ENCODE data around the gene FBXL14. TPM values are rescaled to one million over a fixed set of nuclear protein-coding genes. Genes with fewer than 3 reads are reported as not detected.

FBXL14 gene
- total RNA-seq, 1 experiment from 2014 or later = 19.3 TPM

DNA sequence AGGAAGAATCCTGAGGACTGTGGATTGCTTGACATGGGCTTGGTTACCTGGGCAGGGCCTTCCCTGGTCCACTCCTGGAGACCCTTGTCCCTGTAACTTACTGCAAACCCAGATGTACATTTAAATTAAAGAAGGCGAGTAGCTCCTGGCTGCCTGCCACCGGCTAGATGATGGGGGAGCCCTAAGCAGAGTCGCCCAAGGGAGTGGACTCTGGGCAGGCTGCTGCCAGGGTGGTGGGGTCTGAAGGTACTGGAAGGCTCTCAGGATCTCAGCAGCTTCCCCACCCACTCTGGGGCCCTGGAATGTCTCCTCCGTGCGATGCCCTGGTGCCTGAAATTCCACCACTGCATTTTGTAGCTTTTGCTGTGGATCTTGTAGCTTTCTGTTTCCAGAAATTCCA, 74.7 kb downstream of the FBXL14 start:
- CTCF ChIA-PET = no interaction called here
- POLR2A ChIA-PET (ENCODE audit: low non-redundant PET) = no interaction called here
- no peak overlapping the region for H3K4me3 ChIP-seq (ENCODE audit: low read depth, low read length, poor library complexity, severe bottlenecking)
- H3K9me3 ChIP-seq (ENCODE audit: low read depth, low read length, poor library complexity, severe bottlenecking) = peaks cover 3% of the 10 kb centered on the region
- no peak overlapping the region for H3K27ac ChIP-seq (ENCODE audit: low read depth, low read length, poor library complexity, severe bottlenecking)
- no peaks in the 10 kb centered on the region for H3K36me3 ChIP-seq (ENCODE audit: insufficient read depth, low read length, poor library complexity, severe bottlenecking)
- no peak for TF ChIP-seq EZH2 (IDR thresholded peaks at IDR 0.05; ENCODE audit: borderline replicate concordance, low read depth, low read length, poor library complexity, severe bottlenecking)
- TF ChIP-seq, protein P1, sequence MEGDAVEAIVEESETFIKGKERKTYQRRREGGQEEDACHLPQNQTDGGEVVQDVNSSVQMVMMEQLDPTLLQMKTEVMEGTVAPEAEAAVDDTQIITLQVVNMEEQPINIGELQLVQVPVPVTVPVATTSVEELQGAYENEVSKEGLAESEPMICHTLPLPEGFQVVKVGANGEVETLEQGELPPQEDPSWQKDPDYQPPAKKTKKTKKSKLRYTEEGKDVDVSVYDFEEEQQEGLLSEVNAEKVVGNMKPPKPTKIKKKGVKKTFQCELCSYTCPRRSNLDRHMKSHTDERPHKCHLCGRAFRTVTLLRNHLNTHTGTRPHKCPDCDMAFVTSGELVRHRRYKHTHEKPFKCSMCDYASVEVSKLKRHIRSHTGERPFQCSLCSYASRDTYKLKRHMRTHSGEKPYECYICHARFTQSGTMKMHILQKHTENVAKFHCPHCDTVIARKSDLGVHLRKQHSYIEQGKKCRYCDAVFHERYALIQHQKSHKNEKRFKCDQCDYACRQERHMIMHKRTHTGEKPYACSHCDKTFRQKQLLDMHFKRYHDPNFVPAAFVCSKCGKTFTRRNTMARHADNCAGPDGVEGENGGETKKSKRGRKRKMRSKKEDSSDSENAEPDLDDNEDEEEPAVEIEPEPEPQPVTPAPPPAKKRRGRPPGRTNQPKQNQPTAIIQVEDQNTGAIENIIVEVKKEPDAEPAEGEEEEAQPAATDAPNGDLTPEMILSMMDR (conservative IDR thresholded peaks at IDR 0.05; ENCODE audit: low read depth, low read length) = no peak
- H3K27me3 ChIP-seq (replicated peaks; ENCODE audit: insufficient read depth, low read depth, low read length, poor library complexity) = no peaks in the 10 kb centered on the region
- BruUV-seq (replicated peaks) = no TSS peak
- peaks cover 4% of the 10 kb centered on the region for H3K4me1 ChIP-seq (ENCODE audit: insufficient read depth, low read length, poor library complexity, severe bottlenecking)
- no peak for DNase-seq (ENCODE audit: low spot score)
- intact Hi-C loops (cut with micrococcal nuclease; ENCODE audit: unreplicated experiment) = loop anchor here (5.0 kb wide), 1 partner anchor 58 kb away; no protein-coding TSS in a partner anchor

GRCh38 chr12:1518591-1519516, 75.5 kb downstream of the FBXL14 start:
- no TSS peak for BruUV-seq (replicated peaks)
- peaks cover 3% of the 10 kb centered on the region for H3K4me1 ChIP-seq (ENCODE audit: insufficient read depth, low read length, poor library complexity, severe bottlenecking)
- POLR2A ChIA-PET (ENCODE audit: low non-redundant PET) = no interaction called here

GRCh38 chr12:1517734-1518525, 76.5 kb downstream of the FBXL14 start:
- CTCF ChIA-PET = interaction anchor here (0.6 to 1.0 kb wide), 5 partner anchors 15 to 400 kb away, joined by 3 to 5 read pairs (median 4); no protein-coding TSS in a partner anchor
- H3K9me3 ChIP-seq (ENCODE audit: low read depth, low read length, poor library complexity, severe bottlenecking) = peaks cover 3% of the 10 kb centered on the region
- no peaks in the 10 kb centered on the region for H3K27me3 ChIP-seq (replicated peaks; ENCODE audit: insufficient read depth, low read depth, low read length, poor library complexity)
- DNase-seq (ENCODE audit: low spot score) = no peak
- intact Hi-C loops (cut with micrococcal nuclease; ENCODE audit: unreplicated experiment) = loop anchor here (5.0 kb wide), 1 partner anchor 59 kb away; no protein-coding TSS in a partner anchor
- POLR2A ChIA-PET (ENCODE audit: low non-redundant PET) = no interaction called here
- no peaks in the 10 kb centered on the region for H3K36me3 ChIP-seq (ENCODE audit: insufficient read depth, low read length, poor library complexity, severe bottlenecking)
- no peaks in the 10 kb centered on the region for H3K4me1 ChIP-seq (ENCODE audit: insufficient read depth, low read length, poor library complexity, severe bottlenecking)
- no peak overlapping the region for H3K4me3 ChIP-seq (ENCODE audit: low read depth, low read length, poor library complexity, severe bottlenecking)
- H3K27ac ChIP-seq (ENCODE audit: low read depth, low read length, poor library complexity, severe bottlenecking) = no peak overlapping the region
- TF ChIP-seq EZH2 (IDR thresholded peaks at IDR 0.05; ENCODE audit: borderline replicate concordance, low read depth, low read length, poor library complexity, severe bottlenecking) = no peak
- TF ChIP-seq, protein P1 (conservative IDR thresholded peaks at IDR 0.05; ENCODE audit: low read depth, low read length) = no peak
- no TSS peak for BruUV-seq (replicated peaks)

More at GRCh38 chr12:1518591-1519516, 75.5 kb downstream of the FBXL14 start:
- no peaks in the 10 kb centered on the region for H3K36me3 ChIP-seq (ENCODE audit: insufficient read depth, low read length, poor library complexity, severe bottlenecking)
- H3K27me3 ChIP-seq (replicated peaks; ENCODE audit: insufficient read depth, low read depth, low read length, poor library complexity) = no peaks in the 10 kb centered on the region
- no peak overlapping the region for H3K27ac ChIP-seq (ENCODE audit: low read depth, low read length, poor library complexity, severe bottlenecking)
- intact Hi-C loops (cut with micrococcal nuclease; ENCODE audit: unreplicated experiment) = loop anchor here (5.0 kb wide), 1 partner anchor 58 kb away; no protein-coding TSS in a partner anchor
- DNase-seq (ENCODE audit: low spot score) = no peak
- H3K9me3 ChIP-seq (ENCODE audit: low read depth, low read length, poor library complexity, severe bottlenecking) = peaks cover 3% of the 10 kb centered on the region
- no peak for TF ChIP-seq EZH2 (IDR thresholded peaks at IDR 0.05; ENCODE audit: borderline replicate concordance, low read depth, low read length, poor library complexity, severe bottlenecking)
- TF ChIP-seq, protein P1 (conservative IDR thresholded peaks at IDR 0.05; ENCODE audit: low read depth, low read length) = no peak
- CTCF ChIA-PET = interaction anchor here (0.6 kb wide), 1 partner anchor 154 kb away, joined by 5 read pairs; no protein-coding TSS in a partner anchor
- no peak overlapping the region for H3K4me3 ChIP-seq (ENCODE audit: low read depth, low read length, poor library complexity, severe bottlenecking)
